H1 (cell line): Measurements from ENCODE around the gene ZNF593.

Experiments
- EP300 ChIP-seq, 2 experiments: IDR thresholded peaks; 1 replicate in 1 of 2; 2 replicates in 1 of 2; pipeline ENCODE4 v1.6.1; 2011 to 2012; ENCODE audit warnings: low read depth in 2 of 2, low read length in 2 of 2, mild to moderate bottlenecking in 2 of 2, borderline replicate concordance in 1 of 2, inconsistent platforms in 1 of 2, moderate library complexity in 1 of 2
- EZH2 ChIP-seq: fragments of 200-600 bp; sonication (generic); IDR thresholded peaks from 2 replicates; pipeline ENCODE4 v1.7.1; 2012; ENCODE audit warnings: low read depth, mild to moderate bottlenecking, moderate library complexity, low read length, inconsistent platforms; ENCODE audit not compliant: severe bottlenecking
- FOSL1 ChIP-seq: IDR thresholded peaks from 2 replicates; pipeline ENCODE4 v1.6.1; 2011; ENCODE audit warnings: mild to moderate bottlenecking, low read depth, low read length, moderate library complexity; ENCODE audit not compliant: insufficient read depth
- GABPA ChIP-seq: IDR thresholded peaks from 2 replicates; pipeline ENCODE4 v1.6.1; 2011; ENCODE audit warnings: mild to moderate bottlenecking, low read length, moderate library complexity, borderline replicate concordance; ENCODE audit not compliant: insufficient read depth
- MAFK ChIP-seq: IDR thresholded peaks from 2 replicates; pipeline ENCODE4 v1.6.1; 2012; ENCODE audit warnings: low read depth, mild to moderate bottlenecking, improper control_type of control experiment, low read length
- POLR2A ChIP-seq, 2 experiments: IDR thresholded peaks; 1 replicate in 1 of 2; 2 replicates in 1 of 2; pipeline ENCODE4 v1.6.1; 2011; ENCODE audit warnings: low read depth in 2 of 2, low read length in 2 of 2, mild to moderate bottlenecking in 2 of 2; ENCODE audit errors: control extremely low read depth in 1 of 2
- POLR2AphosphoS5 ChIP-seq: IDR thresholded peaks from 2 replicates; pipeline ENCODE4 v1.6.1; 2011; ENCODE audit warnings: low read depth, low read length
- RFX5 ChIP-seq: IDR thresholded peaks from 2 replicates; pipeline ENCODE4 v1.6.1; 2011; ENCODE audit warnings: low read depth, low read length, improper control_type of control experiment, borderline replicate concordance
- SRF ChIP-seq: IDR thresholded peaks from 2 replicates; pipeline ENCODE4 v1.6.1; 2011; ENCODE audit warnings: mild to moderate bottlenecking, low read depth, low read length, moderate library complexity
- TAF7 ChIP-seq: optimal IDR thresholded peaks from 2 replicates; pipeline ENCODE3; 2011; ENCODE audit warnings: low read depth, mild to moderate bottlenecking, inconsistent platforms, low read length, moderate library complexity, borderline replicate concordance
- TCF12 ChIP-seq: IDR thresholded peaks from 2 replicates; pipeline ENCODE4 v1.6.1; 2011; ENCODE audit warnings: low read depth, mild to moderate bottlenecking, low read length
- ZNF274 ChIP-seq: IDR thresholded peaks from 2 replicates; pipeline ENCODE4 v1.7.0; 2012; ENCODE audit warnings: low read length, borderline replicate concordance; ENCODE audit errors: extremely low read depth
- TF ChIP-seq, protein P1 (sequence below), 3 experiments: IDR thresholded peaks; 1 replicate in 2 of 3; 2 replicates in 1 of 3; pipeline versions ENCODE4 v1.5.1 to v1.6.1; 2011; ENCODE audit warnings: low read length in 3 of 3, mild to moderate bottlenecking in 3 of 3, inconsistent platforms in 2 of 3, low read depth in 1 of 3, moderate library complexity in 1 of 3; ENCODE audit not compliant: insufficient read depth in 1 of 3; ENCODE audit errors: control extremely low read depth in 1 of 3

GRCh38 chr1:26126321-26127084 lies 43.2 kb upstream of the ZNF593 start:
- TF ChIP-seq, protein P1, sequence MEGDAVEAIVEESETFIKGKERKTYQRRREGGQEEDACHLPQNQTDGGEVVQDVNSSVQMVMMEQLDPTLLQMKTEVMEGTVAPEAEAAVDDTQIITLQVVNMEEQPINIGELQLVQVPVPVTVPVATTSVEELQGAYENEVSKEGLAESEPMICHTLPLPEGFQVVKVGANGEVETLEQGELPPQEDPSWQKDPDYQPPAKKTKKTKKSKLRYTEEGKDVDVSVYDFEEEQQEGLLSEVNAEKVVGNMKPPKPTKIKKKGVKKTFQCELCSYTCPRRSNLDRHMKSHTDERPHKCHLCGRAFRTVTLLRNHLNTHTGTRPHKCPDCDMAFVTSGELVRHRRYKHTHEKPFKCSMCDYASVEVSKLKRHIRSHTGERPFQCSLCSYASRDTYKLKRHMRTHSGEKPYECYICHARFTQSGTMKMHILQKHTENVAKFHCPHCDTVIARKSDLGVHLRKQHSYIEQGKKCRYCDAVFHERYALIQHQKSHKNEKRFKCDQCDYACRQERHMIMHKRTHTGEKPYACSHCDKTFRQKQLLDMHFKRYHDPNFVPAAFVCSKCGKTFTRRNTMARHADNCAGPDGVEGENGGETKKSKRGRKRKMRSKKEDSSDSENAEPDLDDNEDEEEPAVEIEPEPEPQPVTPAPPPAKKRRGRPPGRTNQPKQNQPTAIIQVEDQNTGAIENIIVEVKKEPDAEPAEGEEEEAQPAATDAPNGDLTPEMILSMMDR (IDR thresholded peaks at IDR 0.05; ENCODE audit: control extremely low read depth in 1 of 3, insufficient read depth in 1 of 3, low read depth in 1 of 3, low read length in 3 of 3), result no peak
- TF ChIP-seq EP300 (IDR thresholded peaks at IDR 0.05; ENCODE audit: borderline replicate concordance in 1 of 2, low read depth in 2 of 2, low read length in 2 of 2), result no peak
- no peak for TF ChIP-seq RFX5
- no peak for TF ChIP-seq MAFK
- TF ChIP-seq FOSL1, result no peak
- no peak for TF ChIP-seq SRF
- TF ChIP-seq POLR2AphosphoS5, result no peak
- TF ChIP-seq TAF7, result no peak
- TF ChIP-seq POLR2A (IDR thresholded peaks at IDR 0.05; ENCODE audit: control extremely low read depth in 1 of 2, low read depth in 2 of 2, low read length in 2 of 2), result no peak
- TF ChIP-seq TCF12, result no peak
- TF ChIP-seq EZH2, result no peak
- no peak for TF ChIP-seq GABPA
- no peak for TF ChIP-seq ZNF274
